ENCODE results near the gene GSTT2B. TPM values are rescaled to one million over a fixed set of nuclear protein-coding genes. Genes with fewer than 3 reads are reported as not detected.
A peak's percentile ranks its signal among the peaks of the same experiment; 100 is the strongest.
"Not testable (repeated sequence)": the region's sequence is repeated elsewhere in the genome, so short reads cannot be mapped to it uniquely, and the experiment has no call there.

The GSTT2B gene
- total RNA-seq, 1 donor from 2014 or later: 4.9 TPM

GRCh38 chr22:23925020-23925606 is 35.9 kb downstream of the GSTT2B start:
- intact Hi-C loops (cut with micrococcal nuclease): loop anchor here (5.0 kb wide), 1 partner anchor 42 kb away; the partner anchor contains the start of gene DDTL
- no peak for DNase-seq
- Histone ChIP-seq H3K27me3 (ENCODE audit: low read depth) (no peaks in the 10 kb centered on the region), H3K4me1 (no peaks in the 10 kb centered on the region), H3K4me3 (no peak overlapping the region), H3K9me3 (replicated peaks) (peaks cover 22% of the 10 kb centered on the region), H3K36me3 (peaks cover 24% of the 10 kb centered on the region), H3K27ac (replicated peaks) (no peak overlapping the region)
- TF ChIP-seq CTCF (IDR thresholded peaks at IDR 0.05; ENCODE audit: borderline replicate concordance): no peak

DNA sequence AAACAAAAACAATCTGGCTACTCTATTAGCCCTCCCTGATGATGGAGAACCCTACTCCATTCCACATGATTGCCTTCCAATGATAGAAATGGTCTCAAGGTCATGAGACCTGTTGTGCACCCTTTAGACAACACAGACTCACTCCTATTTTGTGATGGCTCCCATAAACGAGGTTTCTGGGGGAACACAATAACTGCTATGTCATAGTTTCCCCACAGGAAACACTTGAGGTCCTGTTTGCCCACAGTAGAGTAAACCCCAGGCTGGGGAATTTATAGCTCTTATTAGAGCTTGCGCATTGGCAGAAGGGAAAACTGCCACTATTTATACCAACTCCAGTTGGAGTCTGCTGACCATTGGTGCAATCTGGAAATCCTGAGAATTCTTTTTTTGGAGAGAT is 38.1 kb downstream of the GSTT2B start:
- Histone ChIP-seq H3K36me3 (peaks cover 24% of the 10 kb centered on the region), H3K4me3 (no peak overlapping the region), H3K27me3 (ENCODE audit: low read depth) (no peaks in the 10 kb centered on the region), H3K4me1 (no peaks in the 10 kb centered on the region), H3K27ac (replicated peaks) (no peak overlapping the region), H3K9me3 (replicated peaks) (peaks cover 20% of the 10 kb centered on the region)
- TF ChIP-seq CTCF (IDR thresholded peaks at IDR 0.05; ENCODE audit: borderline replicate concordance): no peak
- DNase-seq: no peak
- intact Hi-C loops (cut with micrococcal nuclease): no loop called here

GRCh38 chr22:23921586-23922201 is 39.3 kb downstream of the GSTT2B start:
- H3K9me3 ChIP-seq (replicated peaks): peaks cover 20% of the 10 kb centered on the region
- H3K27ac ChIP-seq (replicated peaks); H3K4me3 ChIP-seq; intact Hi-C loops (cut with micrococcal nuclease); DNase-seq; H3K27me3 ChIP-seq (ENCODE audit: low read depth); H3K4me1 ChIP-seq: not testable (repeated sequence)
- H3K36me3 ChIP-seq: peaks cover 24% of the 10 kb centered on the region

DNA sequence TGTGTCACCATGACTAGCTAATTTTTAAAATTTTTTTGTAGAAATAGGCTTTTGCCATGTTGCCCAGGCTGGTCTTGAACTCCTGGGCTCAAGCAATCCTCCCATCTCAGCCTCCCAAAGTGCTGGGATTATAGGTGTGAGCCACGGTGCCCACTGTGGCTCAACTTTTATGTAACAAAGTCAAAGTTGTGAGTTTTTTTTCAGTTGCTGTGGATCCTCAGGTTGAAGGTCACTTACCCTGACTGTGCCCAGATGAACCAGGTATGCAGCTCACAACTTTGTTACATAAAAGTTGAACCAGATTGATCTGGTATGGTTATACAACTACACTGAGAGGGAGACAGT is 40.8 kb downstream of the GSTT2B start:
- H3K27me3 ChIP-seq (ENCODE audit: low read depth); H3K27ac ChIP-seq (replicated peaks); intact Hi-C loops (cut with micrococcal nuclease); H3K4me1 ChIP-seq; DNase-seq; H3K4me3 ChIP-seq: not testable (repeated sequence)
- Histone ChIP-seq H3K36me3 (peaks cover 14% of the 10 kb centered on the region), H3K9me3 (replicated peaks) (peaks cover 11% of the 10 kb centered on the region)

- no peaks in the 10 kb centered on the region for H3K9me3 ChIP-seq (replicated peaks)
- peaks cover 8% of the 10 kb centered on the region for H3K4me1 ChIP-seq
- no peak overlapping the region for H3K27ac ChIP-seq (replicated peaks)
- intact Hi-C loops (cut with micrococcal nuclease): no loop called here
- no peak for DNase-seq
- H3K4me3 ChIP-seq: no peak overlapping the region
- no peaks in the 10 kb centered on the region for H3K27me3 ChIP-seq (ENCODE audit: low read depth)
- TF ChIP-seq CTCF (IDR thresholded peaks at IDR 0.05; ENCODE audit: borderline replicate concordance): no peak
- no peaks in the 10 kb centered on the region for H3K36me3 ChIP-seq
Observed at GRCh38 chr22:23915290-23915689, 45.7 kb downstream of the GSTT2B start.

DNA sequence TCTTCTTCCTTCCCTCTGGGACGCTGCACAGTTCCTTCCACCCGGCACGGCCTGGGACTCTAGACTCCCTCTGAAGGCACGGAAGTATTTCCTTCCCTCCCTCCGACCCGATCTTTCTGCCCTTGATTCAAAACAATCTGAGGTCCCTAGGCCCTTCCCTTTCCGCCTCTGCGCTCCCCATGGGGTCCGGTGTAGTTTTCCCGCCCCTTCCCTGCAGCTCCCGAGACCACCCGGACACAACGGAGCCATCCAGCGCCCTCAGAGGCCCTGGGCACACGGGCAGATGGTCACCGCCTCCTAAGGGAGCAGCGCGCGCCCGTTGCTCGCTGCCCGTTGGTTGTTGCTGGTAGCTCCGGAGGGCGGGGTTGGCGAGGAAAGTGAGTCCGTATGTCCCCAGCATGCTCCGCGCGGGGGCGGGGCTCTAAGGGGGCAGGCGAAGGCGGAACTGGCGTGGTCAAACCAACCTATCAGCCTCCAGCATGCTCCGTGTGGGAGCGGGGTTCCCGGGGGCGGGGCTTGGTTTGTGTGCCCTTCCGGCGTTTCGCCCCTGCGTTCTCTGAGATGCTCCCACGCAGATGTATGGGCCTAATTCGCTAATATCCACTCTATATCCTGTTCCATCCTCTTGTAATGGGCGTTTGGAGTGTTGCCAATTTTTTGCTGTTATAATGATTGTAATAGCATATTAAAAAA is 47.2 kb downstream of the GSTT2B start:
- no peak for TF ChIP-seq CTCF (IDR thresholded peaks at IDR 0.05; ENCODE audit: borderline replicate concordance)
- intact Hi-C loops (cut with micrococcal nuclease): no loop called here

More for the DNA sequence above, 47.2 kb downstream of the GSTT2B start:
- H3K27ac ChIP-seq (replicated peaks): peak overlapping the region; percentile 89
- peaks cover 11% of the 10 kb centered on the region for H3K4me1 ChIP-seq
- no peaks in the 10 kb centered on the region for H3K9me3 ChIP-seq (replicated peaks)
- peak; percentile 100 for DNase-seq
- H3K4me3 ChIP-seq: peak overlapping the region; percentile 72
- no peaks in the 10 kb centered on the region for H3K36me3 ChIP-seq
- no peaks in the 10 kb centered on the region for H3K27me3 ChIP-seq (ENCODE audit: low read depth)

Data from left ventricle myocardium inferior (tissue), 1 donor.